HG02840 (cell line): ENCODE measurements around the gene SMARCA1.

ENCODE experiments used
- ATAC-seq: cut with Tn5 transposase; IDR thresholded peaks from one replicate; pipeline ENCODE4 v1.9.1; 2021; ENCODE audit warnings: mild to moderate bottlenecking, moderate library complexity, moderate number of reproducible peaks; ENCODE audit not compliant: unreplicated experiment, low FRiP score

The SMARCA1 gene

DNA sequence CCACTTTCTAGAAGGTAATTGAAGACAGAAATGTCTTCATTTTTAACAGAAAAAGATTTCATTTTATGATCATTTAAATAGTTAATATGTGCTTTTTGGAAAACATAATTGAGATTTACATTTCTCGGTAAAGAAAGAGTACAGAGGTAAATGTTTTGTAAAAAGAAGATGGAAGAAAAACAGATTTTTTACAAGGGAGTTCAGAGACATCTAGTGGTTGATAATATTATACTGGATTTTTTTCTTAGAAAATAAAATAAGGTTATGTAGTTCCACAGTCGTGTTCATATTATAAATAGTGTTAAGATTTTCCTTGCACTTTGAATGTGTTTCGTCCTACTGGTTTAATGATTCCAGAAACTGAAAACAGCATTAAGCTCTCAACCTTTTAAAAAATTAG is 60.6 kb downstream of the SMARCA1 start:
- no peak for ATAC-seq

GRCh38 chrX:129461801-129462456 is 61.4 kb downstream of the SMARCA1 start:
- ATAC-seq: no peak

GRCh38 chrX:129452523-129452922 is 70.8 kb downstream of the SMARCA1 start:
- ATAC-seq: no peak

- ATAC-seq: no peak
These were observed 73.2 kb downstream of the SMARCA1 start for GRCh38 chrX:129450123-129450522.

DNA sequence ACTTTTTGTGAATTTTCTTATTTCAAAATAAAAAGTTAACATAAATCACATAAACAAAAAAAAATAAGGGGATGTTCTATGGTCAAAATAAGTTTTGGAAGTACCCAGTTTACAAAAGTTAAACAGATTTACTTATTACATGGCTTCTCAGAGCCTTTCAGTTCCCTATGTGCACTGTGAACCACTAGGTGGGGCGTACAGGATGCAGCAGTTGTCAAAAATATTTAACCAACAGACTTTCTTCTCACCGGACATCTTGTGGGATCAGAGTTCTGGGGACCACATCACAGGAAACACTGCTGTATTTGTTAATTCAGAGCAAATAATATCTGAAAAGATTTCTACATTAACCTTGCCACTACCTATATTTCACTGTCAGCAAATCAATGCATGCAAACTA is 74.1 kb downstream of the SMARCA1 start:
- no peak for ATAC-seq

GRCh38 chrX:129445436-129445835 is 77.9 kb downstream of the SMARCA1 start:
- no peak for ATAC-seq

DNA sequence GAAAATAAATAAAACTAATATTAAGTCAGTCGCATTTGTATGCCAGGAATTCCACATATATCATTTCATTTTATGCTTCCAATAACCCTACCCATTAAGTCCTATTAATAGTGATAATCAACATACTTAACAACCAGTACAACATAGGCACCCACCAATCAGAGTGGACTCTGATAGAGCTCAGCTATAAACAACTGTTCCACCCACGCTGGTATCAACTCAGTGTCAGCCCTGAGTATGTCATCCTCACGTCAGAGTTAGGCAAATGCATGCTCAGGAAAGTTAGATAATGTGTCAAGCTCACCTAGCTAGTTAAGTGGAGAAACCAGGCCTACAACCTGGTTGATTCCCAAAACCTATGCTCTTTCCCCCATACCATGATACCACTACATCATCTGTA is 89.3 kb downstream of the SMARCA1 start:
- no peak for ATAC-seq

DNA sequence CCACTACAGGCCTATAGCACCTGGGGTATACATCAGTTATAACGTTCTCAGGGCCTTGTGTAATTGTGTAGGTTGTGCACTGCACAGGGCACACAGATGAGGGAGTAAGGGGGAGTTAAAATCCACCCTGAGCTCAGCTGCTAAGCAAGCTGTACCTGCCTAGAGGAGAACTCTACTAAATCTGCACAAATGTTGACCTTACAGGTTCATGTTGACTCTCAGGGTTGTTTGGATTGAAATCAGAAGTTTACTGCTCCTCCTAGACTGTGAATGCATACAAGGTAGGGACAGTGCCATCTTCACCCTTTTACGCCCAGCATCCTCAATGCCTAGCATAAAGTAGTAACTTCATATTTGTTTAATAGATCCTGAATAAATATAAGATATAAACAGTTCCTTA is 89.8 kb downstream of the SMARCA1 start:
- ATAC-seq: no peak

DNA sequence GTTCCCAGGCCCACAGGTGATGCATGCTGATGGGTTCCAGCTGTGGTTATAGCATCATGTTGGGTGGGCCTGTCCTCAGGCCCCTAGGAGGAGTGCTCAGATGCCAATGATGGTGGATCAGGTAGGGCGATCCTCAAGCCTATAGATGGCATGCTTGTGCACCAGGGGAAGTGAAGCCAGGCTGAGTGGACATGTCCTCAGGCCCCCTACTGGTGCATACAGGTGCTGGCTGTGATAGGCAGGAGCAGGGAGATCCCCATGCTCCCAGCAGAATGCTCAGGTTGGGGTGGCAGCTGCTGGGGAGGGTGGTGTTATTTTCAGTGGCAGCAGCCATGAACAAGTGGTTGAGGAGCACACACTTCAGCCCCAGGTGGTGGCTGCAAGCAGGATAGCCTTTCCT is 96.0 kb downstream of the SMARCA1 start:
- ATAC-seq: no peak

DNA sequence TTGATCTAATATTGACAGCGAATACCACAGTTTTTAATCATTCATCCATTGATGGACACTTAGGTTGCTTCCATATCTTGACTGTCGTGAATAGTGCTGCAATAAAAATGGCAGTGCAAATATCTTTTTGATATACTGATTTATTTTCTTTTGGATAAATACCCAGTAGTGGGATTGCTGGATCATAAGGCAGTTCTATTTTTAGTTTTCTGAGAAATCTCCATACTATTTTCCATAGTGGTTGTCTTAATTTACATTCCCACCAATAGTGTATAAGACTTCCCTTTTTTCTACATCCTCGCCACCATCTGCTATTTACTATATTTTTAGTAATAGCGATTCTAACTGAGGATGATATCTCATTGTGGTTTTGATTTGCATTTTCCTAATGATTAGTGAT is 100.1 kb downstream of the SMARCA1 start:
- no peak for ATAC-seq

DNA sequence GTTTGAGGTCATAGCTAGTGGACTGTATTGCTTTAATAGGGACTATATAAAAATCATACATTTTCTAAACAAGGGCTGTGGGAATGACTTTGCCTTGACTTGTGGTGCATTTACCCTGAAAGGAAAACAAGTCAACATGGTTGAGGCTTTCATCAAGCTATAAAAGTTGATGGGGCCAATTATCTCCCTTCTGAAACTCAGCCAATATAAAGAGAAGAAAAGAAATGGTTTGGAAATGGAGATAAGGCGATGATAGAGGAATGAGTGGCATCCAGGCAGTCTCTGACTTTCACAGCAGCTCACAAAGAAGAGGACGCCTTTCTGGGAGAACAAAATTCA is 118.7 kb downstream of the SMARCA1 start:
- ATAC-seq: no peak

DNA sequence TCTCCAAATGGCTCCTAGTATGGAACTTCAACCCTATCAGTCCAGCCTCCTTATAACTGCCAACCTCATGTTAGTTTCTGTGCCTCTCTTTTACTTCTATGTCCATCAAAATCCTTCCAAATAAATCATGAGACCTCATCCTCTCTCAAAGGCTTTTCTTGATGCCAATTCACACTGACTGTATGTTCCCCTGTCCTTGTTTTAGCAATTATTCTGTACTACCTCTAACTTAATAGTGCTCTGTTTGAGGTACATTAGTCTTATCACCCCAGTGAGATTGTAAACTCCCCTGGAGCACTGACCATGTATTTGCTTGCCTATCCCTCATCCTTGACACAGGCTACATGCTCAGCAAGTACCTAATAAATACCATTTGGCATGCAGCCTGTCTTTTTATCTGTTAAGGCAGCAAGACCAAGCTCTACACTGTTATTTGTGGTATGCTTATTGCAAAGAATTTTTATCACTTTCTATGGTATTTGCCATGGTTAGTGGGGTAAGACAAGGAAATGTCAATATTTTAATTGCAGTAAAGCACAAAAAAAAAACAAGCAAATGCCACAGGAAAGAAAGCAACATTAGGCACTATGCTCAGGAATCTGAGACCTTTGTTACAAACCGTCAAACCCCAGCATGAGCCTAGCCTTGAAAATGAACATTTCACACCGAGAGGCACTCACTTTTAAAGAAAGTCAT is 119.2 kb downstream of the SMARCA1 start:
- ATAC-seq: no peak
